ENCODE data around the gene VDAC1. TPM values are rescaled to one million over a fixed set of nuclear protein-coding genes. Genes with fewer than 3 reads are reported as not detected.

VDAC1 gene
- total and polyA plus RNA-seq, 2 donors (not counting 1 experiment from before 2014, with no cell fraction given) = 202 to 281 TPM

- Histone ChIP-seq H2AFZ (ENCODE audit: low read length) (no peak overlapping the region), H3K36me3 (ENCODE audit: control insufficient read depth, insufficient read depth, low read length) (no peaks in the 10 kb centered on the region), H3K9ac (ENCODE audit: insufficient read depth, low read length) (no peak overlapping the region), H3K9me3 (ENCODE audit: control insufficient read depth, insufficient read depth, low read depth, low read length) (no peaks in the 10 kb centered on the region), H3K27ac (ENCODE audit: insufficient read depth, low read length) (no peak overlapping the region), H4K20me1 (ENCODE audit: control insufficient read depth, extremely low read depth, insufficient read depth, low read length) (no peaks in the 10 kb centered on the region), H3K4me1 (ENCODE audit: control insufficient read depth, extremely low read depth, insufficient read depth, low read length) (no peaks in the 10 kb centered on the region), H3K4me2 (ENCODE audit: extremely low read depth, insufficient read depth, low read length) (no peak overlapping the region), H3K4me3 (replicated peaks in 1 of 4; ENCODE audit: control extremely low read depth in 1 of 4, insufficient read depth in 1 of 4, low read depth in 3 of 4, low read length in 4 of 4) (no peak overlapping the region), H3K27me3 (ENCODE audit: control insufficient read depth, insufficient read depth, low read length) (peaks cover 6% of the 10 kb centered on the region), H3K79me2 (ENCODE audit: control insufficient read depth, insufficient read depth, low read length) (no peaks in the 10 kb centered on the region)
- no peak for TF ChIP-seq EZH2 (IDR thresholded peaks at IDR 0.05; ENCODE audit: low read length, missing control alignments)
- TF ChIP-seq CTCF (conservative IDR thresholded peaks at IDR 0.05 in 1 of 2, IDR thresholded peaks at IDR 0.05 in 1 of 2; ENCODE audit: low read depth in 1 of 2, low read length in 2 of 2) = no peak
- no peak for DNase-seq (ENCODE audit: low read depth in 2 of 2)
These were observed 79.5 kb downstream of the VDAC1 start for GRCh38 chr5:133925269-133925668.

GRCh38 chr5:133924221-133924920 is 80.4 kb downstream of the VDAC1 start:
- H3K4me3 ChIP-seq (replicated peaks in 1 of 4; ENCODE audit: control extremely low read depth in 1 of 4, insufficient read depth in 1 of 4, low read depth in 3 of 4, low read length in 4 of 4) = no peak overlapping the region
- no peak overlapping the region for H2AFZ ChIP-seq (ENCODE audit: low read length)
- TF ChIP-seq EZH2 (IDR thresholded peaks at IDR 0.05; ENCODE audit: low read length, missing control alignments) (no peak), CTCF (conservative IDR thresholded peaks at IDR 0.05 in 1 of 2, IDR thresholded peaks at IDR 0.05 in 1 of 2; ENCODE audit: low read depth in 1 of 2, low read length in 2 of 2) (no peak)
- H3K4me2 ChIP-seq (ENCODE audit: extremely low read depth, insufficient read depth, low read length) = no peak overlapping the region
- H3K9ac ChIP-seq (ENCODE audit: insufficient read depth, low read length) = no peak overlapping the region
- H3K27me3 ChIP-seq (ENCODE audit: control insufficient read depth, insufficient read depth, low read length) = peaks cover 6% of the 10 kb centered on the region
- H3K79me2 ChIP-seq (ENCODE audit: control insufficient read depth, insufficient read depth, low read length) = no peaks in the 10 kb centered on the region
- DNase-seq (ENCODE audit: low read depth in 2 of 2) = no peak
- H3K4me1 ChIP-seq (ENCODE audit: control insufficient read depth, extremely low read depth, insufficient read depth, low read length) = no peaks in the 10 kb centered on the region
- no peaks in the 10 kb centered on the region for H3K36me3 ChIP-seq (ENCODE audit: control insufficient read depth, insufficient read depth, low read length)
- H3K27ac ChIP-seq (ENCODE audit: insufficient read depth, low read length) = no peak overlapping the region
- no peaks in the 10 kb centered on the region for H3K9me3 ChIP-seq (ENCODE audit: control insufficient read depth, insufficient read depth, low read depth, low read length)
- no peaks in the 10 kb centered on the region for H4K20me1 ChIP-seq (ENCODE audit: control insufficient read depth, extremely low read depth, insufficient read depth, low read length)

GRCh38 chr5:133921979-133922378 is 82.8 kb downstream of the VDAC1 start:
- Histone ChIP-seq H4K20me1 (ENCODE audit: control insufficient read depth, extremely low read depth, insufficient read depth, low read length) (no peaks in the 10 kb centered on the region), H3K9me3 (ENCODE audit: control insufficient read depth, insufficient read depth, low read depth, low read length) (no peaks in the 10 kb centered on the region), H3K9ac (ENCODE audit: insufficient read depth, low read length) (no peak overlapping the region), H3K27me3 (ENCODE audit: control insufficient read depth, insufficient read depth, low read length) (peaks cover 6% of the 10 kb centered on the region), H3K27ac (ENCODE audit: insufficient read depth, low read length) (no peak overlapping the region), H3K4me1 (ENCODE audit: control insufficient read depth, extremely low read depth, insufficient read depth, low read length) (no peaks in the 10 kb centered on the region), H2AFZ (ENCODE audit: low read length) (no peak overlapping the region), H3K4me3 (replicated peaks in 1 of 4; ENCODE audit: control extremely low read depth in 1 of 4, insufficient read depth in 1 of 4, low read depth in 3 of 4, low read length in 4 of 4) (no peak overlapping the region), H3K79me2 (ENCODE audit: control insufficient read depth, insufficient read depth, low read length) (no peaks in the 10 kb centered on the region), H3K36me3 (ENCODE audit: control insufficient read depth, insufficient read depth, low read length) (no peaks in the 10 kb centered on the region), H3K4me2 (ENCODE audit: extremely low read depth, insufficient read depth, low read length) (no peak overlapping the region)
- no peak for TF ChIP-seq CTCF (conservative IDR thresholded peaks at IDR 0.05 in 1 of 2, IDR thresholded peaks at IDR 0.05 in 1 of 2; ENCODE audit: low read depth in 1 of 2, low read length in 2 of 2)
- no peak for TF ChIP-seq EZH2 (IDR thresholded peaks at IDR 0.05; ENCODE audit: low read length, missing control alignments)
- DNase-seq (ENCODE audit: low read depth in 2 of 2) = no peak

Other genes with a start within 250 kb of the VDAC1 start
- gene C5orf15, start 36.4 kb downstream of the VDAC1 start, total RNA-seq = 31.8 and 43.1 TPM in 2 replicates
- 87.2 and 111 TPM in 2 replicates for gene C5orf15, start 36.4 kb downstream of the VDAC1 start, polyA plus RNA-seq
- 1.0 and 3.1 TPM in 2 replicates for gene TCF7, start 109.7 kb upstream of the VDAC1 start, total RNA-seq
- 3.3 and 17.3 TPM in 2 replicates for gene TCF7, start 109.7 kb upstream of the VDAC1 start, polyA plus RNA-seq
- gene SKP1, start 172.0 kb upstream of the VDAC1 start, total RNA-seq = 182 and 259 TPM in 2 replicates
- 875 and 985 TPM in 2 replicates for gene SKP1, start 172.0 kb upstream of the VDAC1 start, polyA plus RNA-seq
- gene PPP2CA, start 221.1 kb upstream of the VDAC1 start, total RNA-seq = 46.2 and 58.6 TPM in 2 replicates
- gene PPP2CA, start 221.1 kb upstream of the VDAC1 start, polyA plus RNA-seq = 191 and 220 TPM in 2 replicates

Measured in fibroblast of lung (primary cell).